Hematopoietic multipotent progenitor cell treated with erythropoietin and hydrocortisone succinate and interleukin-3 and kit ligand, for 8 days (in vitro differentiated cells): ENCODE measurements around the gene C2orf68.
"Not testable (repeated sequence)": the region's sequence is repeated elsewhere in the genome, so short reads cannot be mapped to it uniquely, and the experiment has no call there.

Experiments used
- DNase-seq: peaks from one replicate; pipeline ENCODE4 v3.0.0-alpha.2; 2015

C2orf68 gene

DNA sequence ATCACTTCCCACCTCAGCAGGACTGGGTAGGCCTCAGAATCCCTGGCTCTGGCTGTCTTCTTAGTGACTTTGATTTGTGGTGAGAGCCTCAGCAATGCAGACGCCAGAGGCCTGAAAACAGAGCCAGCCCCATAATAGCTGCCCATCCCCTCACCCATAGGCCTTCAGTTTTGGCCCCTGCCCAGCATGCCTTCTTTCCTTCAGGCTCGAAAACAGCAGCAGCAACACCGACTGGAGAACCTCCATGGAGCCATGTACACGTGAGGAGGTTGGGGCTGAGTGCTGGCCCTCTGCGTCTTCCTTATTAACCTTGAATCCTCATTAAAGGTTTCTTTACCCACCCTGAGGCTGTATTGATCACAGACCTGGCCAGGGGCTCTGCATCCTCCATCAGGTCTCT, 14.6 kb downstream of the C2orf68 start:
- no peak for DNase-seq

DNA sequence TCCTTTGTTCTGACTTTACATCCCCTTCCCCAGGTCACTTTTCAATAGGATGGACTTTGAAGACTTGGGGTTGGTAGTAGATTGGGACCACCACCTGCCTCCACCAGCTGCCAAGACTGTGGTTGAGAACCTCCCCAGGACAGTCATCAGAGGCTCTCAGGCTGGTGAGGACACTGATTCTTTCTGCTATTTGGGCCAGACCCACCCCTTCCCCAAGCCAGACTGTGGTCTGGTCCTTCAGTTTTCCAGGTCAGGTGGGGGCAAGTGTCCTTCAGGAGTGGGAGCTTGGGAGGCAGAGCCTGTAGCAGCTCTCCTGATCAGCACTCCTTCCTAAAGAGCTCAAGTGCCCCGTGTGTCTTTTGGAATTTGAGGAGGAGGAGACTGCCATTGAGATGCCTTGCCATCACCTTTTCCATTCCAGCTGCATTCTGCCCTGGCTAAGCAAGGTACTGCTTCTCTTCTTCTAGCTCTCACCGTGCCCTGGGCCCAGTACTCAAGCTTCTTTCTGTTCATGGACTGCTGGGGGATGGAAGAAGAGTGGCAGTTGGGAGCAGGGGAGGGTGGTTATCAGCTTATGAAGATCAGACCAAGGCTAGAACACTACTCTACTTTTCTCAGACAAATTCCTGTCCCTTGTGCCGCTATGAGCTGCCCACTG, 15.3 kb downstream of the C2orf68 start:
- DNase-seq, result no peak

DNA sequence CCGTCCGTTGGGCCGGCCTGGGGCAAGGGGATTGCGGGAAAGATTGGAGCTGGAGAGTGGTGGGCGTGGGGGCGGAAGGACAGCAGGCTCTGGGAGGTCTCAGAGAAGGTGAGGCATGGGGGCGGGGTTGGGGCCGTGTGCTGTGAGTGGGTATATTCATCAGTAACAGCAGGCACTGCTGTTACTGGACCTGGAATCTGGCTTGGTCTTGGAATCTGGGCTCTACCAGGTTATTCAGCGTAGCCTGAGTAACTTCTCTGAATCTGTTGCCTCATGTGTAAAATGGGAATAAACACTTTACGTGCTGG, 15.9 kb downstream of the C2orf68 start:
- no peak for DNase-seq

DNA sequence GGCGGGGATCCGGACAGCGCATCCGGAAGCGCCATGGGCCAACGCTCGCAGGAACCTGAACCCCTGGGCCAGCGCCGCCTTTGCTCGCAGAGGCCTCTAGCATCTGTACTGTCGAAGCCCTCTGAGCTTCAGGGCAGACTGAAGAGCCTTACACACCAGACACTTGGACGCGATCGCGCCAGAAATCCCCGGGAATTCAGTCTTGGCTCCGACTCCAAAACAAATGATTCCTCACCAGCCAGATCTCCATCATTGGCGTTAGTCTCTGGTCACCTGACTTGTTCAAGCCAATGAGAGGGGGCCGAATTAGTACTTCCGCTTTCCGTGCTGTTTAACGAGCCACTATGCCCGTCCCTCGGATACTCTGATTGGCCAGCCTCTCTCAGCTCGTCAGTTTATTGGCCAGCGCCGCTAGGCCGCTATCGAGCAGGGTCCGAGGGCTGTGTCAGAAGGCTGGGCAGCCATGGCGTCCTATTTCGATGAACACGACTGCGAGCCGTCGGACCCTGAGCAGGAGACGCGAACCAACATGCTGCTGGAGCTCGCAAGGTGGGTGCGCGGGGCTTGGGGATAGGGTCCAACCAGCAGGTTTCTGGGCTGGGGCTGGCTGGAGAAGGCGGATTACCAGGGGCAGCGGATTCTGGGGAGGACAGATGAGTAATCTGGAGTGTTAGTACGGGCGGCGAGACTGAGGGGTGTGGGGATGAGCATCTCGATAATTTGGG, 16.4 kb downstream of the C2orf68 start, which contains the start of gene RNF181:
Gene RNF181 (plus strand): TSS at position 445 of the 725 bp plus-strand sequence. CDS start 19 bp downstream, at position 464.
- DNase-seq, result peak; percentile 99

DNA sequence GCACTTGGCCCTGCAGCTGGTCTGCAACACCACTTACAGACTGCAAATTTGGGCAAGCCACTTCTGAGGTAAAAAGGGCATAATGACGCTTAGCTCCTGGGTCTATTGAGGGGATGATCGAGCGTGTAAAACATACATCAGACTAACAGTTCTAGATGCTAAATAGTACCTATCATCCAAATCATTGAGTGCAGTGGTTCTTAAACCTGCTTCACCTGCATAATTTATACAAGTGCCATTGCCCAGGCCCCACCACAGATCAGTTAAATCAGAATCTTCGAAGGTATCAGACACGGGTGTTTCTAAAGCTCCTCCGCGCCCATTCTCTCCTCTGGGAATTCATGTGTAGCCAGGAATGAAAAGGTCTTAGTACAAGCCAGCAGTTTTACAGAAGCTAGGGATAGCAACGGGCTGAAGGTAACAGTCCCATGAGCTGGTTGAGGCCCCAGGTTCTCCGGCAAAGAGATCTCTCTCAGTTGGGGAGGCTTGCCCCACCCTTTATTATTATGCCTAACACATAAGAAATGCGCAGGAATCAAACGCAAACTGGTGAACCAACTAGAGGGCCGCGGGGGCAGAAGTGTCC, 17.1 kb downstream of the C2orf68 start:
- DNase-seq, result no peak

DNA sequence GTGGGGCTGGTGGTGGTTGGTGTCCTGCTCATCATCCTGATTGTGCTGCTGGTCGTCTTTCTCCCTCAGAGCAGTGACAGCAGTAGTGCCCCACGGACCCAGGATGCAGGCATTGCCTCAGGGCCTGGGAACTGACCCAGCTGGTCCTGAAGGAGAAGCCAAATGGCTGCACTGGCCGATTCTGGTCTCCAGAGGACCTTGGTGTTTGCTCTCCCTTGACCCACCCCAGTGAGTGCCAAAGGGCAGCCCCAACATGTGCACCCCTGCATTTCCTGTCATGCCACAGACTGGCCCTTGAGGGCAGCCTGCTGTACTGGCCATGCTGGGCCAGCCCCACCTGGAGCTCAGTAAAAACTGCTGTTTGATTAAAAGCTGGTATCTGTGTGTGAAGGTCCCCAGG, 18.8 kb downstream of the C2orf68 start:
- no peak for DNase-seq

DNA sequence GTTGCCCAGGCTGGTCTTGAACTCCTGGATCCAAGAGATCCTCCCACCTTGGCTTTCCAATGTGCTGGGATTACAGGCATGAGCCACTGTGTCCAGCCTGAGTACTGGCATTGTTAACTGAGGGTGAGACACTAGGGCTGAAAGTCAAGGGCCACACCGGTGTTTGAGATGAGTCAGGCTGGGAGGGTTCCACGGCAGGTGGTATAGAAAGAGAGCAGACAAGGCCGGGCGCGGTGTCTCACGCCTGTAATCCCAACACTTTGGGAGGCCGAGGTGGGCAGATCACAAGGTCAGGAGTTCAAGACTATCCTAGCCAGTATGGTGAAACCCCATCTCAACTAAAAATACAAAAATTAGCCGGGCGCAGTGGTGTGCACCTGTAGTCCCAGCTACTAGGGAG, 19.6 kb downstream of the C2orf68 start:
- DNase-seq, result not testable (repeated sequence)

DNA sequence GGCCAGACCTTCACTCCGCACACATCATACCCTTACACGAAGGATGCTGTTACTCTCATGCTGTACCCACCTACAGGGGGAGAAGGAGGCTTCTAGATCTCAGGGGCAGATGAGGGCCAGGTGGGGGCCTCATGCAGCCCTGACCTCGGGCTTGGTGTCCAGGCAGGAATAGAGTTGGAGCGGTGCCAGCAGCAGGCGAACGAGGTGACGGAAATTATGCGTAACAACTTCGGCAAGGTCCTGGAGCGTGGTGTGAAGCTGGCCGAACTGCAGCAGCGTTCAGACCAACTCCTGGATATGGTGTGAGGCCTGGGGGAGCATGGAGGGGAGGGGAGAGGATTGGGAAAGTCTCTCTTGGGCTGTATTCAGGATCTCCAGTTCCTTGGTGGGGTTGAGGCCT, 20.3 kb downstream of the C2orf68 start:
- DNase-seq, result no peak

DNA sequence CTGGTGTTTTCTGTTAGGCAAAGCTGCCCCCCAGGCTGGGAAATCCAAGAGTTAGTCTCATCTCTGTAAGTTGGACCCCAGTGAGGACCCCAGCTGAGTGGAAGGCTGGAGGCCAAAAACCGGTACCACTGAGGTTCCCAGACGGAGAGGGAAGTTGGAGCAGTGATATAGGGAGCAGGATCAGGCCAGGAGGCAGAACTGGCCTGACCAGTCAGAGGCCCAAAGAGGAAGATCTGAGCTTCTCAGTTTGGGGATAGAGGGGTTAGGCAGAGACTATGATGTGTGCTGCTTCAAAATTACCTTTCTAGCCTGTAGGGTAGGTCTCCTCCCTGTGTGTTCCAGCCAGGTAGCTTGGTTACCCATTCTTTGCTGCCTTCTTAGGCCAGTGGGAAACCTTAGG, 20.9 kb downstream of the C2orf68 start:
- no peak for DNase-seq

DNA sequence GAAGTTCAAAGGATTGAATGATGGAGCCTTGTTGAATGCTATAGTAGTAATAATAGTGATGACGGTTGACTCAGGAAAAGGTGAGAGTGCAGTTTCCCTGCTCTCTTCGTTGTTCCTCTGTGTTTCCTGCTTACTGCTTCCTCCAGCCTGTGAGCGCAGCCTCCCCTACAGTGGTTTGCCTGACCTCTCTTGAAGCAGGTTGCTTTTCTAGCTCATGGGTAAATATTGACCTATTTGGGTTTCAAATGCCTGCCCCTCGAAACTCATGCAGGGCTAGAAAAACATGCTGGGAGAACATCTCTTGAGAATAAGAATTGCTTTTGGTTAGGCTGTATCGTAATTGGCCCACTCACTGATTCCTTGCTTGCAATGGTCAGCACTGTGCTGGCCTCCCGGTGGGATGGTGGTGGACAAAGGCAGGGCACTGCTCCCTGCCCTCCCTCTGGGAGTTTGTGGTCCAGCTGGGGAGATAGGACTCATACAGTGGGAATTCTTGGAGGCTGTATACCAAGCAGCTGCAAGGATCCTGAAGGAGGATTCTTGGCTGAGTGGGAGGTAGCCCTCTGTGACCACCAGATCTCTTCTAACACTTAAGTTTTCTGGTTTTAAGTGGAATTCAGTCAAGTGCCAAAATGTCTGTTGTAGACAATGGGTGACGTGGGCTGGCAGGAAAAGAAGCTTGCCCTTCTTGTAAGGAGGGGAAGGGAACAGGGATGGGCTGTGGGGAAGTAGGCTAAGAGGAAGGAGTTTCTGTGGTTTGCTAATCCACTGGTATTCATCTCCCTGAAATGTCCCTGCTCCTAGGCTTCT, 21.7 kb downstream of the C2orf68 start:
- no peak for DNase-seq

DNA sequence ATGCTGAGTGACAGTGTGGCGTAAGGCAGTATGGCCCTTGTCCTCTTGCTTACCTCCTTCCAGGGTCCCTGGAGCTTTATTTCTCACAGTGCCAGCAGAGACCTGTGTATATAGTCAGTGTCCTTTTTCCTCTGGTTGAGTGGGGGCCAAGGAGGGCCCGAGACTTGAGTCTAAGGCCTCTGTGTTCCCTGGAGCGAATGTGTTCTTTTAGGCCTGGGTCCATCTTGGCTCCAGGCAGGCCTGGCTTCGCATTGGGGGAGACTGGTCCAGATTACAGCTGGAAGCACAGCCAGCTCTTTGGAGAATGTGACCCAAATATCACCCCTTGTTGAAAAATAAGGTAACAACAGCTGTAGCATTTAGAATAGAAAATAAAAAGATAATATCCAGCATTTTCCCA, 22.7 kb downstream of the C2orf68 start:
- no peak for DNase-seq

DNA sequence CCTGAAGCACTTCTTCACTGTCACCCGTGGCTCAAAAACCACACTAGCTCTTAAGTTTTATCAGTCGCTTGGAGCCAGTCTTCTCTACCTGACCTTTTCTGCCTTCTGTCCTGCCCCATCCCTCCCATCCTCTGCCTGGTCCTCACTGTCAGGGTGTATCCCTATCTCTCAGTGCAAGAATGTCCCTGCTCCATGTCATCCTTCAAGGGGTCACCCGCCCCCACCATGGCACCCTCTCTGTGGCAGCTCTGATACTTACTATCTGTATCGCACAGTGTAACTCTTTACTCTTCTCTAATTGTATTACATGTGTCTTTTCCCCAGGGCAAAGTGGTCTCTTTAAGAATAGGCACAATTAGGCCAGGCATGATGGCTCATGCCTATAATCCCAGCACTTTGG, 23.2 kb downstream of the C2orf68 start:
- DNase-seq, result no peak

DNA sequence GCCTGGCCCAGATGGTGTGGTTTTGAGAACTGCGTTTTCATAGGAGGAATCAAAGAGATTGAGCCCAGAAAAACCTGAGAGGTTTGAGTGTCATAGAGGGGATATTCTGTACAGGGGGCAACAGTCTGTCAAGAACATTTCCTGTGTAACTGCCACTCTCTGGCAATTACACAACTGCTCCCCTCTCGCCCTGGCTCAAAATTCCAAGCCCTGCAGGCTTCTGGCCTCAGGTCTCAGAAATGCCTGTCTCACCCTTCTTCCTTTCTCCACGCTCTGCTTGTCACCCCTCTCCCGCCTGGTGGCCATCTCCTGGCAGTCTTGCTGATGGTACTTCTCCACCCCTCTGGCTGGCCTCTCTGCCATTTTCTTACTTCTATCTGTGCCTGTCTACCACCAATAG, 23.6 kb downstream of the C2orf68 start:
- no peak for DNase-seq

DNA sequence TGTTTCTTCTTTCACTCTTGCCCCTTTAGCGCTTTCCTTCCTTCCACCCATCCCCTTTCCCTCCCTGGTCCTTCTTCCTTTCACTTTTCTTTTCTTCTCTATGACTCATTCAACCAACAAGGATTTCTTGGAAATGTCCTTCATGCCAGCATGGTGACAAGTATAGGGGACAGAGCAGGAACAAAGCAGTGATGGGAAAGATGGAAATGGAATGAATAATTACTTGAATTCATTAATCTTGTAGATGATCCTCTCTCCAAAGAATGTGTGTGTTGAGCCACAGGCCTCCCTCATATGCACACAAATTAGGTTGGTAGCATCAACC, 26.1 kb downstream of the C2orf68 start:
- no peak for DNase-seq

DNA sequence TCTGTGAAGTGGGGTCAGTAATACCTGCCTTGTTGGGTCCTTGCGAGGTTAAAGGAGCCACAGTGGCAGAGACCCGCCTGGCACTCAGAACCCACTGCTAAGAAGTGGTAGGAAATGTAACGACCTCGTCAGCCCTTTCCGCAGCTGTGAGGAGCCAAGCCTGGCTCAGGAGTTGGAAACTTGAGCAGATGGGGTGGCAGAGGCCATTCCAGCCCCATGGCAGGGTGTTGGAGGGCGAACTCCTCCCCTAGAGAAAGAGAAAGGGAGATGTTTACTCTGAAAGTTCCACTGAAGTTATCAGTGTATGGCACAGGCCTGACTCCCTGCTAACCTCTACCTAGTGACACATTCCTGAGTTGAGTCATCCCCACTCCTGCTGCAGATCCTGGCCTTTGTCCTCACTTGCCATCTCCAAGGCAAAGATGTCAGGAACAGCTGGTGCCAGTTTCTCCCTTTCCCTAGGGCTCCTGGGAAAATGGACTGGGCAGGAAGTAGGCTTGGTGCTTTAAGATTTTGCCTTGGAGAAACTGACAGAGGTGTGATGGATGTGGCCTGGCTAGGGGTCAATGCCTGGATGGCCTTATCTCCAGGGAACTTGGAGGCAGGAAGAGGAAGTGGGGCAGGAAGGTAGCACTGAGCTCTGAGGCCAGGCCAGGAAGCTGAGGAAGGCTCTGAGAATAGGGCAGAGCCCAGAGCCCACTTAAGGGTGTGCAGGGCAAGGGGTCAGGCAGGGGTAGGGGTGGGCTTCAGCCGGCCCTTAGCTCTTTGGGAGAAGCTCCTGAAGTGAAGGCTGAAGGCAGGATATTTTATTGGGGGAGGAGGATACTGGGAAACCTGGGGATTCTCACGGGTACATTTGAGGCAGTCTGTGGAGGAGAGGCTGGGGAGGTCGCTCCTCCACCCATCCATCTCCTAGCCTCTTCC, 26.7 kb downstream of the C2orf68 start:
- no peak for DNase-seq

DNA sequence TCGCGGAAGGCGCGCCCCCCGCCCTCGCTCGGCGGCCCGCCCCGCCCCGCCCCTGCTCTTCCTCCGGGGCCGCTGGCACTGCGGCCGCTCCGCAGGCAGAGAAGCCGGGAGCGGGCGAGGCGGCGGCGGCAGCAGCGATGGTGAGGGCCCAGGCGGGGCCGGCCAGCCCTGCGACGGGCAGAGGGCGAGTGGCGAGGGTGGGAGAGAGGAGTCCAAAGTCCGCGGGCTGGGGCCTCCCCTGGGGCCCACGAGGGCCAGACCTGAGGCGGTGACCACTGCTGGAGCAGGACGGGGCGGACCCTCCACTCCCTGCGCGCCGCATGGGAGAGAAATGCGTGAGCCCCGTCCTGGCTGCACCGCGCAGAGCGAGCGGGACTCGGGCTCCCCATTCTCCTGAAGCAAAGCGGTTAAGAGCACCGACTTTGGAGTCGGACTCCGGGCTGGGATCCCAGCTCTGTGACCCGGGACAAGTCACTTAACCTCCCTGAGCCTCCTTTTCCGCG, 27.5 kb downstream of the C2orf68 start, which contains the start of gene VAMP5:
Gene VAMP5 (plus strand): TSS at position 78 of the 503 bp plus-strand sequence. CDS start 60 bp downstream, at position 138.
- DNase-seq, result no peak

DNA sequence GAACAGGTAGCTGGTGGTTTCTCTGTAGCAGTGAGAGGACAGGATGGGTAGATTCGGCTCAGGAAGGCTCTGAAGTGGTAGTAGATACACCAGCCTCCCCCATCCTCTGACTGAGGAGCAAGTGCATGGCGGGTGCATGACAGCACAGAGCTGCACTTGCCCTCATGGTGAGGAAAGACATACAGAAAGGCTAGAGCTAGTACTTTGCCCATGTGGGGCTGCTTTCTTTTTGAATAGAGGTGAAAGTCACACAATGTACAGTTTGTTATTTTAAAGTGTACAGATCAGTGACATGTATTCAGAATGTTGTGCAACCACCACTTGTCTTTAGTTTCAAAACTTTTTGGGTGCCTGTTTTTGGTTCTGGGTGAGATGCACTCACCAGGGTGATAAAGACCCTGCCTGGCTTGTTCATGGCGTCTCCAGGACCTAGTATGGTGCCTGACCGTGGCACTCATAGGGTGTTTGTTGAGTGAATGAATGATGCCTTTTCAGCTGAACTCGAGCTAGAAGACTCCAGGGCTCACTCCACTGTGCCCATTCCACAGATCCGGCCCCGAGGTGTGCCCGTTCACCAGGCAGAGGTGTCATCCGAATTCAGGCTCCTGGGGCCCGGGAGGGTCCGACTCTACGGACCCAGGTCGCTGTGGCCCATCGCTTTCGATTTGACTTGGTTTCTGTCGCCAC, 28.1 kb downstream of the C2orf68 start:
- DNase-seq, result no peak

DNA sequence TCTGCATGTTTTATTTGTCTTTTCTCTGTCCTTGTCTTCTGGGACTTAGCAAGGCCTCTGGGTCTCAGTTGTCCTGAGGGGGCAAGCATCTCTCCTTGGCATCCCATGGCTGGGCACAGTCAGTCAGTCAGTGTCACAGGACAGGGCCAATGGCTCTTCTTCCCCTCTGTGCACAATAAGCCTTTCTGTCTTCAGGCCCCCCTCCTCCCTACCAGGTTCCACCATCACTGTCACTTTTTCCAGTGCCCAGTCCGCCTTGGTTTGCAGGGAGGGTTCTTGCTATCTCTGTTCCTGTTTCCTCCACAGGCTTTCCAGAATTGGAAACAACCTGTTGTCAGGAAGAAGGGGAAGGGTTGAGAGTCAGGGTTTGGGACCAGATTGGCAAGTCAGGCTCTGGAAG, 29.4 kb downstream of the C2orf68 start:
- no peak for DNase-seq

DNA sequence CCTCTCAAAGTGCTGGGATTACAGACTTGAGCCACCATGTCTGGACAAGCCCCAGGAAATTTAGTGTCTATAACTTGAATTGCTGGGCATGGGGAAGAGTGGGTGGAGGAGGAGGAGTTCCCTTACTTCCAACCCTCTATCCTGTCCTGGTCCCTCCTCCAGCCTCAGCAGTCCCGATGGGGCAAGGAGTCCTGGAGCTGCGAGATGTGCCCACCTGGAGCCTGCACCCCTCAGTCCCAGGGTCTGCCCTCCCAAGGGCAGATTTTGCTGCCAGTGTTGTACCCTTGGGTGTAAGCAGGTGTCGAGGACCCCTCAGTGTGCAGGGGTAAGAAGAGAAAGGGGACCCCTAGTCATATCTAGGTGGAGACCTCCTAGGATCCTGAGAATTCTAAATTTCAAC, 31.7 kb downstream of the C2orf68 start:
- no peak for DNase-seq

DNA sequence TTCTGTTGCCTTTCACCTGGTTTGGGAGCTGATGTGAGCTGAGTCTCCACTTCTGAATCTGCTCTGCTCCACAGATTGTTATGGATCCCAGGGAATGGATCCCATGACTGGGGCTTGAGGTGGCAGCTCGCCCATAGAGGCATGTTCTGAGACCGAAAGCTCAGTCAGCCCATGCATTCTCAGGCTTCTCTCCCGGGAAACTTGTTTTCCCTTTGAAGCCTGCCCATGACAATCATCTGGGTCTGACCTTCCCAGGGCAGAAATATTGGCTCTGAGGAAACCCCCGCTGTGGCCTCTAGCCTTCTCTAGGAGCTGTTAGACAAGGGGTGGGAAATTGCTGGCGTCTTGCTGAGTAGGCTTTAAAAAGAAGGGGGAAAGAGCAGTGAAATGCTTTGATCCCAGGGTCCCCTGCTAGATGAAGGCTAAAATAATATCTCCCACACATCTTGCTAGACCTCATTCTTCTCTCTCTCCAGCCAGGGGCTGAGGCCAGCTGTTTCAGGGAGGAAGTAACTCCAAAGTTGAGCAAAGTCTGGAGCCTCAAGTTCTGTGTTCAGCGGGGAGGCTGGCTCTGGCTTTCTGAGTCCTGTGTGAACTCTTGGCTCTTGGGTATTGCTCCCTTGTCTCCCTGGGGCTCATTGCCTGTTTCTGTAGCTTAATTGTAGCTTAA, 32.5 kb downstream of the C2orf68 start:
- DNase-seq, result no peak
